ENCODE measurements around the gene WDR59.

GRCh38 chr16:75003931-75004330 is 19.0 kb upstream of the WDR59 start:
- no peak for TF ChIP-seq TARDBP (IDR thresholded peaks at IDR 0.05)
- TF ChIP-seq FOXM1 (IDR thresholded peaks at IDR 0.05; ENCODE audit: borderline replicate concordance) = no peak
- TF ChIP-seq L3MBTL2 (conservative IDR thresholded peaks at IDR 0.05) = no peak
- TF ChIP-seq SUZ12 (IDR thresholded peaks at IDR 0.05) = no peak
- TF ChIP-seq ELF4 (IDR thresholded peaks at IDR 0.05) = no peak
- no peak for TF ChIP-seq BHLHE40 (IDR thresholded peaks at IDR 0.05; ENCODE audit: borderline replicate concordance)
- TF ChIP-seq FOXA1 (IDR thresholded peaks at IDR 0.05) = no peak
- TF ChIP-seq HDGF (IDR thresholded peaks at IDR 0.05; ENCODE audit: borderline replicate concordance) = no peak
- TF ChIP-seq SP1 (IDR thresholded peaks at IDR 0.05) = no peak
- no peak for TF ChIP-seq ARNT (IDR thresholded peaks at IDR 0.05)
- TF ChIP-seq LEF1 (IDR thresholded peaks at IDR 0.05; ENCODE audit: borderline replicate concordance) = no peak
- TF ChIP-seq NFRKB (IDR thresholded peaks at IDR 0.05) = no peak
